OCI-LY3 (cell line): ENCODE data around the gene GJC2.

Experiments
- EZH2phosphoT487 ChIP-seq: fragments of 200-600 bp; shearing (Covaris generic); IDR thresholded peaks from 2 replicates; pipeline ENCODE4 v1.6.1; 2018; ENCODE audit warnings: antibody characterized with exemption, mixed run types, low read depth
- TF ChIP-seq, protein P1 (sequence below): fragments of 200-600, 300-600 bp; sonication (generic); IDR thresholded peaks from 2 replicates; pipeline ENCODE4 v1.5.1; 2014; ENCODE audit warnings: antibody characterized with exemption, low read length, low read depth

DNA sequence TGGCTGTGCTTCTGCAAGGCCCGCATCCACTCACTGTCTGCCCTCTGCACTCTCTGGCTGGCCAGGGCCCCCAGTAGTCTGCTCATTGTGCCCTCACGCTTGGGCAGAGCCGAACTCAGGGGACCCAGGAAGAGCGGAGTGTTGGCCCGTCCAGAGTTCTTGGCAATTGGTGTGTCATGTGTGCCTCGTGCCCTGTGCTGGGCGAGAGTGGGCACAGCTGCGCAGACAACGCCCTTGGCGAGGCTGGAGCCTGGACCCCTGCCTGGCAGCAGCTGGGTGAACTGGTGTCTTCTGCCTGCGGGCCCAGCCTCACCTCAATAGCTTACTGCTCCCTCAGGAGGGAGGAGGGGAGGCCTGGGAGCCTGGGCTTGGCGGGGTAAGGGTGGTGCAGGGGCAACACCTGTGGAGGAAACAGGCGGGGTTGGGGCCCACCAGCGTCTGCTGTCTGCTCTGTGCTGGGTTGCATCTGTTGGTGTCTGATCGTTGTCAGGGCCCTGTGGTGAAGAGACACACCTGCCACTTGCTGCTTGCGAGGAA lies 7.5 kb upstream of the GJC2 start:
- TF ChIP-seq, protein P1, sequence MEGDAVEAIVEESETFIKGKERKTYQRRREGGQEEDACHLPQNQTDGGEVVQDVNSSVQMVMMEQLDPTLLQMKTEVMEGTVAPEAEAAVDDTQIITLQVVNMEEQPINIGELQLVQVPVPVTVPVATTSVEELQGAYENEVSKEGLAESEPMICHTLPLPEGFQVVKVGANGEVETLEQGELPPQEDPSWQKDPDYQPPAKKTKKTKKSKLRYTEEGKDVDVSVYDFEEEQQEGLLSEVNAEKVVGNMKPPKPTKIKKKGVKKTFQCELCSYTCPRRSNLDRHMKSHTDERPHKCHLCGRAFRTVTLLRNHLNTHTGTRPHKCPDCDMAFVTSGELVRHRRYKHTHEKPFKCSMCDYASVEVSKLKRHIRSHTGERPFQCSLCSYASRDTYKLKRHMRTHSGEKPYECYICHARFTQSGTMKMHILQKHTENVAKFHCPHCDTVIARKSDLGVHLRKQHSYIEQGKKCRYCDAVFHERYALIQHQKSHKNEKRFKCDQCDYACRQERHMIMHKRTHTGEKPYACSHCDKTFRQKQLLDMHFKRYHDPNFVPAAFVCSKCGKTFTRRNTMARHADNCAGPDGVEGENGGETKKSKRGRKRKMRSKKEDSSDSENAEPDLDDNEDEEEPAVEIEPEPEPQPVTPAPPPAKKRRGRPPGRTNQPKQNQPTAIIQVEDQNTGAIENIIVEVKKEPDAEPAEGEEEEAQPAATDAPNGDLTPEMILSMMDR: no peak
- TF ChIP-seq EZH2phosphoT487: no peak
